ENCODE data around the gene SRRM2.

SRRM2 gene

DNA sequence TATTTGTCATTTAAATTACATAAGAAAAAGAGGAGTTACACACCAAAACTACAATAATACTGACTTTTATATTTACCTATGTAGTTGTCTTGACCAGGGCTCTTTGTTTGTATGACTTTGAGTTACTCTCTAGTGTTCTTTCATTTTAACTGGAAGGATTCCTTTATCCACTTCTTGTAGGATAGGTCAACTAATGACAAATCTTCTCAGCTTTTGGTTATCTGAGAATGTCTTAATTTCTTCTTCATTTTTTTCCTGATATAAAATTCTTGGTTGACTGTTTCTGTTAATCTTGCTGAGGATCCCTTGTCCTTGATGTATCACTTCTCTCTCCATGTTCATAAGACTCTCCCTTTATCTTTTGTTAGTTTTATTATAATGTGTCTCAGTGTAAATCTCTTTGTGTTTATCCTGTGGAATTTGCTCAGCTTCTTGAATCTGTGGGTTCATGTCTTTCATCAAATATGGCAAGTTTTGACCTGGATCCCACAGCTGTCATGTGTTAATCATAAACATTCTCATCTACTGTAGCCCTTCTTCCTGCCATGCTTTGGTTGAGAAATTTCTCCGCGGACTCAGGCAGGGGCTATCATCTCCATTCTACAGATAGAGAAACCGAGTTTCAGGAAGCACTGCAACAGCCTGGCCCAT lies 51.2 kb downstream of the SRRM2 start:
- no peak for DNase-seq

GRCh38 chr16:2804728-2805127 lies 52.3 kb downstream of the SRRM2 start:
- DNase-seq = no peak

GRCh38 chr16:2806286-2806685 lies 53.8 kb downstream of the SRRM2 start:
- DNase-seq = no peak

DNA sequence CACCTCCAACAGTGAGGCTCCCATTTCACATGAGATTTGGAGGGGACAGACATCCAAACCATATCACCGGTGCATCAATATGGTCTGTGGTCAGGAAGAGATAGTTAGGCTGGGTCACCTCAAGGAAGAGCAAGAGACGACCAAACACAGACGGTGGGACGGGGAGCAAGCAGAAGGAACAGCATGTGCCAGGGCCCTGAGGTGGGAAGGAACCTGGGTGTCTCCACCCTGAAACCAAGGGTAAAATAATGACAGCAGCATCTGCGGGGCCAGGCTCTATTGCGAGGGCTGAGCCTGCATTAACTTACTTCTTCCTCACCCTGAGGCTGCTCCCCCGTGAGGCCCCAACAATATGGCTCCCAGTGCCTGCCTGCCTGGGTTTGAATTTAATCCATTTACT lies 55.7 kb downstream of the SRRM2 start:
- DNase-seq = no peak

DNA sequence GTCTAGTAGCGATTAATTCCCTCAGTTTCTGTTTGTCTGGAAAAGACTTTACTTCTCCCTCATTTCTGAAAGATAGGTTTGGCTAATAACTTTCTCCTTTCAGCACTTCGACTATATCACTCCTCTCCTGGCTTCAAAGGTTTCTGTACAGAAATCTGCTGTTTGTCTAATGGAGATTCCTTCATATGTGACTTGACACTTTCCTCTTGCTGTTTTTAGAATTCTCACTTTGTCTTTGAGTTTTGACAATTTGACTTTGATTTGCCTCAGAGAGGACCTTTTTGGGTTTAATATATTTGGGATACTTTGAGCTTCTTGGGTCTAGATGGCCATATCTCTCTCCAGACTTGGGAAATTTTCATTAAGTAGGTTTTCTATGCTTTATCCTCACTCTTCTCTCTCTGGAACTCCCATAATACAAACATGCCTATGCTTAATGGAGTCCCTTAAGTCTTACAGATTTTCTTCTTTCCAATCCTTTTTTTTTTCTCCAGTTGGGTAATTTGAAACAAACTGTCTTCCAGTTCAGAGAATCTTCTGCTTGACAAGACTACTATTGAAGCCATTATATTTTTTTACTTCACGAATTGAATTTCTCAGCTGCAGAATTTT lies 56.8 kb downstream of the SRRM2 start:
- no peak for DNase-seq

DNA sequence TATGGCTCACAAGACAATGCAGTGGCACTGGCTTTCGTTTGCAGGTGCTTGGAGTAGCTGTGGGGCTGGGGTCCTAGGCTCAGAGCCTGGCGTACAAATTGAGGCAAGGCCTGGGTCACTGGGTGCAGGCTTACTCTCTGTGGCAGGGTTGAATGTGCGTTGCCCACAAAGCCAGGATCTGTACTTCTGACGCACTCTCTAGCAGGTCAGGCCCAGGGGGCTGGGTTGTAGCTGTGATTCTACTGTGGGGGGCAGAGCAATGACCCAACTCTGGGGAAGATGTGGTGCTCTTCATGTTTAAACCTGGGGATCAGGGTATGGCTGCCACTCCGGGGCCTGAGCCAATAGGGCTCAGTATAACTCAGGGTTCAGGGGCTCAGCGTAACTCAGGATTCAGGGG lies 58.2 kb downstream of the SRRM2 start:
- no peak for DNase-seq

GRCh38 chr16:2811703-2812471 lies 59.4 kb downstream of the SRRM2 start:
- no peak for DNase-seq

DNA sequence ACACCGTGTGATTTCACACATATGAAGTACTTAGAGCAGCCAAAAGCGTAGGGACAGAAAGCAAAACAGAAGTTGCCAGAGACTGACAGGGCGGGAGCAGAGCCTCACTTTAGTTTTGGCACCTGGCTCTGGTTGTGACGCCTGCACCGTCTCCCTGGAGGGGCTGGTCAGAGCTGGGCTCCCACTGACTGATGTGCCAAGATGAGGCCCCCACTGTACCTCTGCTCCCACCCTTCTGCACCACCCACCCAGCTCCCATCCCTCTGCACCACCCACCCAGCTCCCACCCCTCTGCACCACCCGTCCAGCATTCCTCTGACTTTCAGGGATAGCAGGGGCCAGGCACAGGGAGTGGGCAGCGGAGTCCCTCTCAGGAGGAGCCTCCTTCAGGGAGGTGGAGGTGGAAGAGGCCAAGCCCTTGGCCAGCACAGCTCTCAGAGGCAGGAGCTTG lies 61.4 kb downstream of the SRRM2 start:
- no peak for DNase-seq

GRCh38 chr16:2814551-2815298 lies 62.3 kb downstream of the SRRM2 start:
- DNase-seq = no peak

DNA sequence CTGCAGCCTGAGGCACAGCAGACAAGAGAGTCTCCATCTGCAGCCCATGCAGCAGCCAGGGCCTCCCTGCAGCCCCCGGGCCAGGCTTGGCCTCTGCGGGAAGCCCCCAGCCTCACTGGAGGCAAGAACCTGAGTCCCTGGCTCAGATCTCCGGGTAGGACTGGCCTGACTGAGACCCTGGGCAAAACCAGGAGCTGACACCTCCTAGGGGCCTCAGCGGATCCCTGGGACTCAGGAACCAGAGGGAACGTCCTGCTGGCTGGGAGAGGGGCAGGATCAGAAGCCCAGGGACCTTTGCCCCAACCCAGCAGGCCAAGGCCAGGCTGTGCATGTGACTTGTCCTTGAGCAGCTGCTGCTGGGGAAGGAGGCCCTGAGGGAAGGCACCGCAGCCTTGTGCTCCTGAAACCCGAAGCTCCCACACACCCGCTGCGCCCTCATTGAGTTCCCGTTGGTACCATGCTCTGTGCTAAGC lies 62.9 kb downstream of the SRRM2 start:
- DNase-seq = no peak

DNA sequence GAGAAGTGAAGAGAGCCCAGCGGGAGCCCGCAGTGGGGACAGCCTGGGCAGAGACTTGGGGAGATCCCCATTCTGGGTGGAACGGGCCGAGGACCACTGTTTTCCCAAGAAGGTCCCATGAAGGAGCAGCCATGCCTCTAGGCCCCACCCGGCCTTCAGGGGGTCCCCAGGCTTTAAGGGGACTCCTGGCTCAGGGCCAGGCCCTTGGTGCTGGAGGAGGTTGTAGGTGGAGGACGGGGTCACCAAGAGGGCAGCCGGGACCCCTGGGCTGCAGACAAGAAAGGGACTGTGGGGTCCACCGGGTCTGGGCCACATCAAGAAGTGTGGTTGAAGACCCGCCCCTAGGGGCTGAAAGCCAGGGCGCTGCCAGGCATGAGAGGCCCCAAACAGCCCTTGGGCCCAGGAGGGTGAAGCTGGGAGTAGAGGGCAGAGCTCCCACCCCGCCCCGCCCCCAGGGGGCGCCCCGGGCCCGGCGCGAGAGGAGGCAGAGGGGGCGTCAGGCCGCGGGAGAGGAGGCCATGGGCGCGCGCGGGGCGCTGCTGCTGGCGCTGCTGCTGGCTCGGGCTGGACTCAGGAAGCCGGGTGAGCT lies 64.4 kb downstream of the SRRM2 start, which contains the start of gene PRSS21:
Gene PRSS21 (plus strand): TSS at position 487 of the 589 bp plus-strand sequence. CDS start 32 bp downstream, at position 519.
- no peak for DNase-seq

GRCh38 chr16:2817340-2818271 lies 65.2 kb downstream of the SRRM2 start:
- no peak for DNase-seq

DNA sequence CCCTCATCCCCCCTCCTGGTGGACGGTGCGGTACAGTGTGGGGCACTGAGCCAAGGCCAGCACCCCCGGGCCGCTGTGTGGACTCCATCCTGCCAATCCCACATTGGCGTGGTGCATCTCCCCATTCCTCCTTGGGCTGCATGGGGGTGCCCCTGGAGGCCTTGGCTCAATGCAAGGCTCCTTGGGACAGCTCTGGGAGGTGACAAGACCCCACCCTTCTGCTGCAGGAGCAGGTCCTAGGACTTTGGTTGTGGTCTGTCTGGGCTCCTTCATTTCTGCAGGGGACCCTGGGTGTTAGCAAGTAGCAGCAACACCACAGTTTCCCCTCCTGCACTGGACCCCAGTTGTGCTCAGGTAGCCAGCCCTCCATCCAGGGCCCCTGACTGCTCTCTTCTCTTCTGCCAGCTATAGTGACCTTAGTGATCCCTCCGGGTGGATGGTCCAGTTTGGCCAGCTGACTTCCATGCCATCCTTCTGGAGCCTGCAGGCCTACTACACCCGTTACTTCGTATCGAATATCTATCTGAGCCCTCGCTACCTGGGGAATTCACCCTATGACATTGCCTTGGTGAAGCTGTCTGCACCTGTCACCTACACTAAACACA lies 65.9 kb downstream of the SRRM2 start:
- DNase-seq = no peak

GRCh38 chr16:2819179-2819938 lies 66.9 kb downstream of the SRRM2 start:
- no peak for DNase-seq

DNA sequence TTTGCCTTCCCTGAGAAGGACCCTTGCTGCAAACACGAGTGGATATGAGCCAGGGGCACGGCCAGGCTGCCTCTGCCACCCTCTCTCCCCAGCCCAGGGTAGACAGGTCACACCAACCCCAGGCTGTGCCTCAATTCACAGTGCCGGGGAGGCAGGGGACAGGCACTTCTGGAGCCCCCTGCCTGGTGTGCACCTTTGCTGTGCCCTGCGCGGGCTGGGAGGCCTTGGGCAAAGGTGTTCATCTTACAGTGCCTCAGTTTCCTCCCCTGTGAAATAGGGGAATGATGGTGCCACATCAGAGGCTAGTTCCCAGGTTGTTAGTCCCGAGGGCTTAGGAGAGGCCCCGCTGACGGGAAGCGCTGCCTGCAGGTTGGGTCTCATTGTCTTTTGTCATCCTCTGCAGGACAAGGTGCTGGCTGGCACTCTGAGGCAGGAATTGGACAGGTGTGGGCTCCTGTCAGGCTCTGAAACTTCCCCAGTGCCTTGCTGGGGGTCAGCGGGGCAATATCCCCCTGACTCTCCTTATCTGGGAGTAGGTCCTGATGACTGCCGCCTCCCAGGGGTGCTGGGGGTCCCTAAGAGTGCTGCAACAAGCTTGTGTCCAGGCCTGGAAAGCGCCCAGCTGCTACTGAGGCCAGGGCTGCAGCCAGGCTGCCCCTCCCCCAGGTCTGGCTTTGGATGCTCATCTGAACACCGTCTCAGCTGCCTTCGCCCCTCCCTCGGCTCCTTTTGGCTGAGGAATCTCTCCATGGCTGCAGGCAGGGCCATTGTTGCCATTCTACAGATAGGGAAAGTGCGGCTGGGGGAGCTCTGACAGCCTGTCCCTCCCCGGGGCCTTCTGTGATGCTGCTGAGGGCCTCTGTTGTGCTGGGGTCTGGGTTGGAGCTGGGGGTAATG lies 67.7 kb downstream of the SRRM2 start:
- no peak for DNase-seq

Measured in NCI-H187 (cell line).